Iris pigment epithelial cell (primary cell): Measurements from ENCODE around the gene NACC1.

Experiments
- DNase-seq: peaks from one replicate; pipeline ENCODE4 v3.0.0-alpha.2; 2011; ENCODE audit warnings: low read depth

Gene NACC1

DNA sequence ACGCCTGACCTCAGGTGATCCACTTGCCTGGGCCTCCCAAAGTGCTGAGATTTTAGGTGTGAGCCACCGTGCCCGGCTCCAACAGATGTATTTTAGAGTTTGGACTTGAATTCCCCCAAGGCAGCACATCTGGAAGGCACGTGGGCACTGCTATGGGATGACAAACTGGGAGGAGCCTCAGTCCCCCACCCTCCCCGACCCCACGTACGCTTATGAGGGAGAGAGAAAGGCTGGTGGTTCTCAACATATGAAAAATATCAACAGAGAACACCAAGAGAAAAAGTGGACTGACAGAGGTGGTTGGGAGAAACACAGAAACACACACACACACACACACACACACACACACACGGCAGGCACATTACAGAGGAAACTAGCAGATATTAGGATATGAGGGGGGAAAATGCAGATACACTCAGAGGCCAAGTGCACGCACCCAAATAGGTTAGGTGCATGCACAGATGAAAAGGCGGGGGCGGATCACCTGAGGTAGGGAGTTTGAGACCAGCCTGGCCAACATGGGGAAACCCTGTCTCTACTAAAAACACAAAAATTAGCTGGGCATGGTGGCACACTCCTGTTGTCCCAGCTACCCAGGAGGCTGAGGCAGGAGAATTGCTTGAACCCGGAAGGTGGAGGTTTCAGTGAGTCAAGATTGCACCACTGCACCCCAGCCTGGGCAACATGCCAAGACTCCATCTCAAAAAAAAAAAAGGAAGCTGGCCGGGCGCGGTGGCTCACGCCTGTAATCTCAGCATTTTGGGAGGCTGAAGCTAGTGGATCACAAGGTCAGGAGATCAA is 28.9 kb downstream of the NACC1 start:
- peak; percentile 52 for DNase-seq

GRCh38 chr19:13149173-13149627 is 31.1 kb downstream of the NACC1 start:
- DNase-seq: peak; percentile 22

DNA sequence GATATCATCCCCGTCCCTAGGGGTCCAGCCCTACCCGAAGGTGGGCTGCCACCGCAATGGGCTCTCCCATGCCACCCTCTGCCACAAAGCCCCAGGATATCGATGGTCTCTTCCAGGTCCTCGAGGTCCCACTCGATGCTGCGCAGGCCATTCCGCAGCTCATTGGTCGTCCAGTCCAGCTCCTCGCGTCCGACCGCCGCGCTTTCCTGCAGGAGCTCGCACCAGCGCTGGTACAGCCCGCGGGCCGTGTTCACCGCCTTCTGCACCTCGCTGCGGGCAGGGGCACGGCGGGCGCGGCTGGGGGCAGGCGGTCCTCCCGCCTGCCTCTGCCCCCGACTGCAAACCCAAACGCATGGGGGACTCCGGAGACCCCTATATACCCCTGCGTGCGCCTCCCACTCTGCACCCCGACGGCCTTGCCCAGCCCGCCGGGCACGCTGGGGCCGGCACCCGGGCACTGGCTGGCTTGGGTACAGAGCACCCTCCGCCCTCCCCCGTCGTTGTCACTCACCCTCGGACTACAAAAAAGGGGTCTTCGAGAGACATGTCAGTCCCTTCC is 31.6 kb downstream of the NACC1 start:
- peak; percentile 60 for DNase-seq

- DNase-seq: peak; percentile 98
Measured at GRCh38 chr19:13150187-13150930, 32.3 kb downstream of the NACC1 start, which contains the start of the genes IER2 and STX10. Gene IER2, plus strand, starts transcription at chr19:13150411. Its CDS starts 2,776 bp downstream, at chr19:13153187. Gene STX10, minus strand, starts transcription at chr19:13150375. Its CDS starts 202 bp downstream, at chr19:13150173.

- no peak for DNase-seq
Measured at GRCh38 chr19:13150931-13151604, 33.0 kb downstream of the NACC1 start.

GRCh38 chr19:13151605-13152355 is 33.7 kb downstream of the NACC1 start:
- DNase-seq: peak; percentile 96

- DNase-seq: no peak
Measured at GRCh38 chr19:13152356-13152973, 34.4 kb downstream of the NACC1 start.

DNA sequence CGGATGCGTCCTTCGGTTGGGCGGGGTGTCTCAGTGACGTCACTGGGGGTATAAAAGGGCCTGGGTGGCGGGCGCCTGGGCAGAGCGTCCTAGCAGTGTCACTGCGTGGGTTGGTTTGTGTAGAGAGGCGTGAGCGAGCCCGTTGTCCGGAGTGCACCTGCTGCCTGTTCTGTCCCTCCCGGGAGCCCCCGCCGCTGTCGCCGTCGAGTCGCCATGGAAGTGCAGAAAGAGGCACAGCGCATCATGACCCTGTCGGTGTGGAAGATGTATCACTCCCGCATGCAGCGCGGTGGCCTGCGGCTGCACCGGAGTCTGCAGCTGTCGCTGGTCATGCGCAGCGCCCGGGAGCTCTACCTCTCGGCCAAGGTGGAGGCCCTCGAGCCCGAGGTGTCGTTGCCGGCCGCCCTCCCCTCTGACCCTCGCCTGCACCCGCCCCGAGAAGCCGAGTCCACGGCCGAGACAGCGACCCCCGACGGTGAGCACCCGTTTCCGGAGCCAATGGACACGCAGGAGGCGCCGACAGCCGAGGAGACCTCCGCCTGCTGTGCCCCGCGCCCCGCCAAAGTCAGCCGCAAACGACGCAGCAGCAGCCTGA is 35.0 kb downstream of the NACC1 start:
- peak; percentile 90 for DNase-seq

GRCh38 chr19:13153569-13154240 is 35.6 kb downstream of the NACC1 start:
- DNase-seq: peak; percentile 65

GRCh38 chr19:13154241-13154778 is 36.2 kb downstream of the NACC1 start:
- DNase-seq: peak; percentile 97

DNA sequence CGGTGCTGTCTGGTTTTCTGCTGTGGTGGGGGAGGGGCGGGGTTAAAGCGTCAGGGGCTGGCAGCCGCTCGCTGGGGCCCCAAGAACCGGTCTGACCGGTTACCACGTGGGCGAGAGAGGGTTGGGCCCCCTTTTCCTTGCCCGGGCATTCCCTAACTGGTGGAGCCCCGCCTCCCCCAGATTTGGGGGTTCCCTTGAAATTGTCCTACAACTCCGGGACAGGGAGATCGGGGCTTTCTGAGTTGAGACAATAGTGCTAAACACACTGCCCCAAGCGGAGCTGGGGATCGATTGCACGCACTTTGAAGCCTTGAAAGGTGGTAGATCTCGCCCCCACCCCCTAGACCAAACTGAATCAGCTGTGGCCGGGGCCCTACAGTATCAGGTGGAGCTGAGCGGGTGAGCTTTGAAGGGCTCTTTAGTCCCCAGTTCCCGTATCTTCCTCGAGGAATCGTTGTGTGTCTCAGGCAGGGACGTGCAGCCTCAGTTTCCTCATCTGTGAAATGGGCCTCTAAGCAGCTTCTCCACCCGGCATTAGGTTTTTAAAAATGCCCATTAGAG is 36.9 kb downstream of the NACC1 start:
- DNase-seq: peak; percentile 67

DNA sequence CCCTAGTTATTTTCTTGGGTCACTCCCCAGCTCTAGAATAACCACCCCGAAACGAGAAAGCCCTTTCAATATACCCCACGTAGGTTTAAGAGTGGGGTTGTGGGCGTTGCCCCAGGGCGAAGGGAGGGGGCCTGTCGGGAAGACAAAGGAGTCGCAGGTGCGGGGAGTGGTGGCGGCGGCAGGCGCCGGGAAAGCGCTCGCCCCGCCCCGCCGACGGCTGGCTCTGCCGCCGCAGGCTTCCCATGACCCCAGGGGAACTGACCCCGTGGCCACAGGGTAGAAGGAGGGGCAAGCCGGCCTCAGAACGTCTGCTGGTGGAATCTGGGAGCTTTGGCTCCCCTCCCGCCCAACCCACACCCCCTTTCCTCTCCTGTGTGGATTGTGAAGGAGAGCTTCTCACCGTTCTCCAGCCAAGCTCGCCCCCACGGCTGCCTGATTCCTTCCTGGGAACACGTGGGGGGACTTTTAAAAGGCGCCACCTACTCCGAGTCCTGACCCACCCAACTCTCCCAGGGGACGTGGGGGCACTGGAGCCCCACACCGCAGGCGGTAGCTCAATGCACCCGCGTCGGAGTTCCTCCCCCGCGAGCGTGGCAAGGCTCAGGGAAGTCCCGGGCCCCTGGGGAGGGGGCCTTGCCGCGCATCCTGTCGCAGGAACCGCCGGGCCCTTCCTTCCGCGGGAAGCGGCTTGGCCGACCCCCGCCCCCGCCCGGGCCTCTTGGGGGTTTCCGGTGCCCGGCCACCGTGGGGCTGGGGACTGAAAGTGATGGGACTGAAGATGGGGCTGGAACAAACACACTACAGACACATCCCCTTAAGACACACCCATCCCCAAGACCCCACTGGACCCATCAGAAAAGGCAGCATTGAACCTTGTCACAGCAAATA is 37.7 kb downstream of the NACC1 start:
- peak; percentile 79 for DNase-seq

DNA sequence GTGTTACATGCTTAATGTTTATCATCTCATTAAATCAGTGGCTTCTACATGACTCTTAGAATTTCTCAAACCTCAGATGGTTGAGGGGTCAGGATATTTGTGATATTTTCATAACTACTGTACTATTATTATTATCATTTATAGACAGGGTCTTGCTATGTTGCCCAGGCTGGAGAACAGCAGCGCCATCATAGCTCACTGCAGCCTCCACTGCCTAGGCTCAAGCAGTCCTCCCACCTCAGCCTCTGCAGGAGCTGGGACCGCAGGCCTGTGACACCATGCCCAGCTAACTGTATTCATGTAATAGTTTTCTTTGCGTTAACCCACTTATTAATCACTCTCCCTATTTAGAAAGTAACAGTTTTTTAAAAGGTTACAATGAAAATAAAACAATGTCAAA is 41.6 kb downstream of the NACC1 start:
- DNase-seq: no peak

- DNase-seq: peak; percentile 55
Measured at GRCh38 chr19:13160557-13160956, 42.5 kb downstream of the NACC1 start.

DNA sequence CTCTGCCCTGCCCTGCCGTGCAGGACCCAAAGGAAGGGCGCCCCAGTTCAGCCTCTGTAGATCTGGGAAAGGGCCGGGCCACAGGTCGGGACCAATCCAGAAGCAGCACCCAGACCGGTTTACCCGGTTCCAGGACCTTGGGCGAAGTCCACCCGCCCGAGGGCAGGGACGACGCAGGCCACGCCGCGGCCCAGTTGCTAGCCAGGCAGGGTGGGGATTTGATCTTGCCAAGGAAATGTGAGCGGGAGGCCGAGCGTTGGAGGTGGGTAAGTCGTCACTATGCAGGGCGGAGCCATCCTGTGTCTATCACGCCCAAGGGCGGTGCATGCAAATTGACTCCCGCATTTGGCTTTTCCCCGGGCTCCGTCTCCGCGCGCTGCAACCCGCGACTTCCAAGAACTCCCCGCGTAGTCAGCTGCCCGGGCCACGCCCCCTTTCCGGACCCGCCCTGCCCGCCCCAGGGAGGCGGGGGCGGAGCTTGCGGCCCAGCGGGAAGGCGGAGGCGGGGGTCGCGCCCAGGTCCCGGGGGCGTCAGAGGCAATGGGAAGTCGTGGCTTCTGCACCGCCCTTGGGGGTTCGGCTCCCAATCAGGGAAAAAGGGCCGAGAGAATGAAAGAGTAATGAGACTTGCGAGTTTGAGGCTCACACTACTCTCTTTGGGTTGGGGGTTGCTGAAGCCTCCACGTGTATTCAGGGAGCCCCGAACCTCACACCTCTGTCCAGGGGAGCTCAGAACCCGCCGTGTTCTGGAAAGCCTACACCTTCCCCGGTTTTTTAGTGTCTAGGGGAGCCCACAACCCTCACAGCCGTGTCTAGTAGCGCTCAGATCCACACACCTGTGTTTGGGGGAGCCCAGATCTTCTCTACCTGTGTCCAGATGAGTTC is 44.9 kb downstream of the NACC1 start:
- peak; percentile 99 for DNase-seq

DNA sequence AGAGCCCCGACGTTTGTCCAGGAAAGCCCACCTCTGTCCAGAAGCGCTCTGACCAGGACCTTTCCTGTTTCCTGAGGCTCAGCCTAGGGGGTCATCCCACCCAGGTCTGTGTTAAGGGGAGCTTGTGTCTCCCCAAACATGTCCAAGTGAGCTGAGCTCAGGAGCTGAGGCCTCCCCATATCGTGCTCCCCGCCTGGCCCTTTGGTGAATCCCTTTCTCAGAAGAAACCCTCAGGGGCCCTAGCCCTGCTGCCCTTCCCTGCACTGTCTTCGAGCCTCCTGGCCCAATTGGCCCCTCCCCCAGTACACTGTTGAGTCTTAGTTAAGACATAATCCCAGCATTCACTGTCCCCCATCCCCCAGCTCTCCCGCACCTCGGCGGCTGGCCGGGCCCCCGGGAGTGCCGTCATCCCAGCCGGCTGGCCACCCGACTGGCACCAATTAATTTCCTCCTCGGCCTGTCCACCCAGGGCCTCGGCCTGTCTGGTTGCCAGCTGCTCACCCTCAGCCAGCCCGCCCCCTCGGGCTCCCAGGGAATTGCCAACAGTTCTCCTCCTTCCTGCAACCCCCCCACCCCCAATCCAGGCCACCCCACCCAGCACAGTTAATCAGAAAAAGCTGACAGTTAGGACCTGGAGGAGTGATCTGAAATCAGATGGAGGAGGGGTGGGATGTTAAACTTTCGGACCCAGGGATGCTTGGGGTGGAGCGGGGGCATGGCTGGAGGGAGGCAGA is 45.7 kb downstream of the NACC1 start:
- peak; percentile 74 for DNase-seq
